ENCODE measurements around the gene MSL3B.

Gene MSL3B

DNA sequence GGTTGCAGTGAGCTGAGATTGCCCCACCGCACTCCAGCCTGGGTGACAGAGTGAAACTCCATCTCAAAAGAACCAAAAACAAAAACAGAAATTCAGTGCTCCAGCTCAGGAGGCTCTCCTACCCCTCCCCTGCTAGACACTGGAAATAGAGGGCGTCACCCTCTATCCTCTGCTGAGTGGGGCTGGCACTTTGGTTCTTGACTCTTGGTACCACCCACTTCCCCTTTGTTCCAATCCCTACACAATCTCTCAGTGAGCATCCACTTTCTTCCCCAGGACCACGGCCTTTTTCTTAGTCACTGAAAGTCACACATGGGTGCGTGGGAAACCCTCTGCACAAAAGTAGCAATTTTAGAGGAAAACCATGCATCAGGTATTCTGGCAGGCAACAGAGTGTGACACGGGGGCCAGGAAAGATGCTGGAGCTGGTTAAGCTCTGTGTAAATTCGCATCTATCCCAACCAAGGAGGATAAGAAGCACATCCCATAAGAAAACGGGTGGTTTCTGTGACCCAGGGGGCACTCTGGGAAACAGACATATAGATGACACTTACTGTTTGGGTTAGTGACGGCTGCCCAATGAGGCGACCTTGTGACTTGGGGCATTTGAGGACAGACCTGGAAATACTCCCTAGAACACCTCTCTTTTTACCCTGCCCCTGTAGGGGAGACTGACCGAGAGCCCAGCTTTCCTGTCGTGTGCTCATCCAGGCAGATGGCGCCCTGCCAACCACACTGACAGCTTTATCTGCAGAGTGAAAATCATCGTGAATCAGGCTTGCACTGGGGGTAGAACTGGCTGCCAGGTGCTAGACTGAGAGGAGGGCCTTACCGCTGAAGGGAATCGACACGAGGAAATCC is 21.6 kb downstream of the MSL3B start:
- Histone ChIP-seq H3K4me1 (ENCODE audit: insufficient read depth, low read length, poor library complexity, severe bottlenecking) (peaks cover 1% of the 10 kb centered on the region), H3K9me3 (ENCODE audit: low read depth, low read length, poor library complexity, severe bottlenecking) (no peaks in the 10 kb centered on the region), H3K27me3 (replicated peaks; ENCODE audit: insufficient read depth, low read depth, low read length, poor library complexity) (no peaks in the 10 kb centered on the region), H3K27ac (ENCODE audit: low read depth, low read length, poor library complexity, severe bottlenecking) (no peak overlapping the region), H3K4me3 (ENCODE audit: low read depth, low read length, poor library complexity, severe bottlenecking) (no peak overlapping the region), H3K36me3 (ENCODE audit: insufficient read depth, low read length, poor library complexity, severe bottlenecking) (peaks cover 100% of the 10 kb centered on the region)
- BruUV-seq (replicated peaks), result no TSS peak
- CTCF ChIA-PET, result no interaction called here
- no peak for TF ChIP-seq EZH2 (IDR thresholded peaks at IDR 0.05; ENCODE audit: borderline replicate concordance, low read depth, low read length, poor library complexity, severe bottlenecking)
- TF ChIP-seq, protein P1, sequence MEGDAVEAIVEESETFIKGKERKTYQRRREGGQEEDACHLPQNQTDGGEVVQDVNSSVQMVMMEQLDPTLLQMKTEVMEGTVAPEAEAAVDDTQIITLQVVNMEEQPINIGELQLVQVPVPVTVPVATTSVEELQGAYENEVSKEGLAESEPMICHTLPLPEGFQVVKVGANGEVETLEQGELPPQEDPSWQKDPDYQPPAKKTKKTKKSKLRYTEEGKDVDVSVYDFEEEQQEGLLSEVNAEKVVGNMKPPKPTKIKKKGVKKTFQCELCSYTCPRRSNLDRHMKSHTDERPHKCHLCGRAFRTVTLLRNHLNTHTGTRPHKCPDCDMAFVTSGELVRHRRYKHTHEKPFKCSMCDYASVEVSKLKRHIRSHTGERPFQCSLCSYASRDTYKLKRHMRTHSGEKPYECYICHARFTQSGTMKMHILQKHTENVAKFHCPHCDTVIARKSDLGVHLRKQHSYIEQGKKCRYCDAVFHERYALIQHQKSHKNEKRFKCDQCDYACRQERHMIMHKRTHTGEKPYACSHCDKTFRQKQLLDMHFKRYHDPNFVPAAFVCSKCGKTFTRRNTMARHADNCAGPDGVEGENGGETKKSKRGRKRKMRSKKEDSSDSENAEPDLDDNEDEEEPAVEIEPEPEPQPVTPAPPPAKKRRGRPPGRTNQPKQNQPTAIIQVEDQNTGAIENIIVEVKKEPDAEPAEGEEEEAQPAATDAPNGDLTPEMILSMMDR (conservative IDR thresholded peaks at IDR 0.05; ENCODE audit: low read depth, low read length), result no peak
- POLR2A ChIA-PET (ENCODE audit: low non-redundant PET), result no interaction called here
- DNase-seq (ENCODE audit: low spot score), result no peak
- intact Hi-C loops (cut with micrococcal nuclease; ENCODE audit: unreplicated experiment), result no loop called here

DNA sequence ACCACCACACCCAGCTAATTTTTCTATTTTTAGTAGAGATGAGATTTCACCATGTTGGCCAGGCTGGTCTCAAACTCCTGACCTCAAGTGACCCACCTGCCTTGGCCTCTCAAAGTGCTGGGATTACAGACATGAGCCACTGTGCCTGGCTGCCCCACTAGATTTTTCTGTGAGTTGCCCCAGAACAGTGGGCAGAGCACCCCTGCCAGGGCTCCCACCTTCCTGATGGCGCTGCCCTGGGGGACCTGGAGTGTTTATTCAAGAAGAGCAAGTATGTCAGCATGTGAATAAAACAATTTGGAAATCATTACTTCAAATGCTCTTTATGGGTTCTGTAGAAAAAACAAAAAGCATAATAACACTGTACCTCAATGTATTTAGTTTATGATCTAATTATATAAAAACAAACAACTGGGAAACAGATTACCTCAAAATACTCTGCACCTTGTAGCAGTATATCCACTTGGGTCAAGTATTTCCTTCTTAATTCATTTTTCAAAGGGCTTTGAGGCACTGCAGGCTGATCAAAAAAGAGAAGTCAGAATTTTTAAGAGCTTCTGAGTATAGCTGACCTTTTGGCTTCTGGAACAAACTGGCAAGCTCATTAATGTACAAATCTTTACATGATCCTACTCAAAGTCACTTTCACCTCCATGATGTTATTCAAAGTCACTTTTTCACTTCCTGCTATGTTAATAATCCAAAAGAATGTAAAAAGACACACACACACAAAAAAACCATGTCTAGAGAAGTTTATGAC is 22.7 kb downstream of the MSL3B start:
- DNase-seq (ENCODE audit: low spot score), result no peak
- Histone ChIP-seq H3K4me3 (ENCODE audit: low read depth, low read length, poor library complexity, severe bottlenecking) (no peak overlapping the region), H3K27me3 (replicated peaks; ENCODE audit: insufficient read depth, low read depth, low read length, poor library complexity) (no peaks in the 10 kb centered on the region), H3K27ac (ENCODE audit: low read depth, low read length, poor library complexity, severe bottlenecking) (no peak overlapping the region), H3K4me1 (ENCODE audit: insufficient read depth, low read length, poor library complexity, severe bottlenecking) (no peaks in the 10 kb centered on the region), H3K9me3 (ENCODE audit: low read depth, low read length, poor library complexity, severe bottlenecking) (no peaks in the 10 kb centered on the region), H3K36me3 (ENCODE audit: insufficient read depth, low read length, poor library complexity, severe bottlenecking) (peaks cover 100% of the 10 kb centered on the region)
- TF ChIP-seq, protein P1 (conservative IDR thresholded peaks at IDR 0.05; ENCODE audit: low read depth, low read length), result no peak
- TF ChIP-seq EZH2 (IDR thresholded peaks at IDR 0.05; ENCODE audit: borderline replicate concordance, low read depth, low read length, poor library complexity, severe bottlenecking), result no peak
- intact Hi-C loops (cut with micrococcal nuclease; ENCODE audit: unreplicated experiment), result no loop called here
- ChIA-PET POLR2A (ENCODE audit: low non-redundant PET) (no interaction called here), CTCF (no interaction called here)
- no TSS peak for BruUV-seq (replicated peaks)

DNA sequence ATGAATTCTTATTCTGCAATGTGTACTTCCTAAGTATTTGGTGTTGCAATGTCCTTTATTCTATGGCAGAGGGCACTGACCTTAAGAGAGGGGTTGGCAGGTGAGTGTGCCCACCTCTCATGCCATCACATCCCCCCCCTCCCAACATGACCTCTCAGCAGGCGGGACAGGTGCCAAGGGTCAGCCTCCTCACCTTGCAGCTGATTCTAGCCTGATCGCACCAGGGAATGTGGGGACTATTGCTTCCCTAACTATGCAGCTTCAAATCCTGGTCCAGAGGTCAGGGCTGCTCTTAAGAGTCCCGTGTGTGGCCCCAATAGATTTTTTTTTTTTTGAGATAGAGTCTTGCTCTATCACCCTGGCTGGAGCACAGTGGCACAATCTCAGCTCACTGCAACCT is 23.4 kb downstream of the MSL3B start:
- H3K4me1 ChIP-seq (ENCODE audit: insufficient read depth, low read length, poor library complexity, severe bottlenecking), result no peaks in the 10 kb centered on the region
- intact Hi-C loops (cut with micrococcal nuclease; ENCODE audit: unreplicated experiment), result no loop called here
- H3K27ac ChIP-seq (ENCODE audit: low read depth, low read length, poor library complexity, severe bottlenecking), result no peak overlapping the region
- H3K36me3 ChIP-seq (ENCODE audit: insufficient read depth, low read length, poor library complexity, severe bottlenecking), result peaks cover 100% of the 10 kb centered on the region
- ChIA-PET CTCF (no interaction called here), POLR2A (ENCODE audit: low non-redundant PET) (no interaction called here)
- DNase-seq (ENCODE audit: low spot score), result no peak
- no peaks in the 10 kb centered on the region for H3K27me3 ChIP-seq (replicated peaks; ENCODE audit: insufficient read depth, low read depth, low read length, poor library complexity)
- no peak for TF ChIP-seq EZH2 (IDR thresholded peaks at IDR 0.05; ENCODE audit: borderline replicate concordance, low read depth, low read length, poor library complexity, severe bottlenecking)
- TF ChIP-seq, protein P1 (conservative IDR thresholded peaks at IDR 0.05; ENCODE audit: low read depth, low read length), result no peak
- no TSS peak for BruUV-seq (replicated peaks)
- H3K4me3 ChIP-seq (ENCODE audit: low read depth, low read length, poor library complexity, severe bottlenecking), result no peak overlapping the region
- H3K9me3 ChIP-seq (ENCODE audit: low read depth, low read length, poor library complexity, severe bottlenecking), result no peaks in the 10 kb centered on the region
